ENCODE data around the gene COL27A1. TPM values are rescaled to one million over a fixed set of nuclear protein-coding genes. Genes with fewer than 3 reads are reported as not detected.

COL27A1 gene
- total and polyA plus RNA-seq, 5 donors = 2.6 to 10.3 (median 8.4) TPM

- H3K4me3 ChIP-seq (ENCODE audit: low read length) = no peak overlapping the region
- WGBS = 92% methylated on average over 11 of the region's 11 CpGs
- peaks cover 3% of the 10 kb centered on the region for H3K4me1 ChIP-seq (ENCODE audit: control insufficient read depth, insufficient read depth, low read length)
- no peaks in the 10 kb centered on the region for H3K27me3 ChIP-seq (ENCODE audit: control insufficient read depth, insufficient read depth)
- H3K27ac ChIP-seq (ENCODE audit: low read length) = no peak overlapping the region
- DNase-seq (no peak), ATAC-seq (no peak)
- intact Hi-C loops (cut with DNase I) = no loop called here
- H3K9me3 ChIP-seq (ENCODE audit: control insufficient read depth, low read length) = no peaks in the 10 kb centered on the region
These were observed 15.6 kb downstream of the COL27A1 start for GRCh38 chr9:114170771-114171461.

DNA sequence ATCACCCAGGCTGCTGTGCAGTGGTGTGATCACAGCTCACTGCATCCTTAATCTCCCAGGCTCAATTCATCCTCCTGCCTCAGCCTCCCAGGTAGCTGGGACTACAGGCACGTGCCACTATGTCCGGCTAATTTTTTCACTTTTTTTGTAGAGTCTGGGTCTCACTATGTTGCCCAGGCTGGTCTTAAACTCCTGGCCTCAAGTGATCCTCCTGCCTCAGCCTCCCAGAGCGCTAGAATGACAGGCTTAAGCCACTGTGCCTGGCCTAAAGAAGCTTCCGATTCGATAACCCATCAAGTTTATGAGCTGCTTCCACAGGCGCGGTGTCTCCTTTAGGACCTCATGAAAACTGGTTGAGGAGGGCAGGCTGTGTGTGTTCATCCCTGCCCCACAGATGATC lies 16.2 kb downstream of the COL27A1 start:
- peaks cover 3% of the 10 kb centered on the region for H3K4me1 ChIP-seq (ENCODE audit: control insufficient read depth, insufficient read depth, low read length)
- intact Hi-C loops (cut with DNase I) = no loop called here
- H3K27me3 ChIP-seq (ENCODE audit: control insufficient read depth, insufficient read depth) = no peaks in the 10 kb centered on the region
- ATAC-seq (no peak), DNase-seq (no peak)
- H3K4me3 ChIP-seq (ENCODE audit: low read length) = no peak overlapping the region
- H3K9me3 ChIP-seq (ENCODE audit: control insufficient read depth, low read length) = no peaks in the 10 kb centered on the region
- WGBS = 95% methylated on average over 7 of the region's 7 CpGs
- H3K27ac ChIP-seq (ENCODE audit: low read length) = no peak overlapping the region

- no peak overlapping the region for H3K4me3 ChIP-seq (ENCODE audit: low read length)
- 56% methylated on average over 20 of the region's 20 CpGs for WGBS
- ATAC-seq = peak; percentile 40 to 53
- no peak overlapping the region for H3K27ac ChIP-seq (ENCODE audit: low read length)
- H3K4me1 ChIP-seq (ENCODE audit: control insufficient read depth, insufficient read depth, low read length) = peaks cover 14% of the 10 kb centered on the region
- peak in 2 of 3 donors; percentile 71 to 82 for DNase-seq
- no peaks in the 10 kb centered on the region for H3K9me3 ChIP-seq (ENCODE audit: control insufficient read depth, low read length)
- intact Hi-C loops (cut with DNase I) = no loop called here
- H3K27me3 ChIP-seq (ENCODE audit: control insufficient read depth, insufficient read depth) = no peaks in the 10 kb centered on the region
These were observed 17.9 kb downstream of the COL27A1 start for GRCh38 chr9:114172981-114173833.

DNA sequence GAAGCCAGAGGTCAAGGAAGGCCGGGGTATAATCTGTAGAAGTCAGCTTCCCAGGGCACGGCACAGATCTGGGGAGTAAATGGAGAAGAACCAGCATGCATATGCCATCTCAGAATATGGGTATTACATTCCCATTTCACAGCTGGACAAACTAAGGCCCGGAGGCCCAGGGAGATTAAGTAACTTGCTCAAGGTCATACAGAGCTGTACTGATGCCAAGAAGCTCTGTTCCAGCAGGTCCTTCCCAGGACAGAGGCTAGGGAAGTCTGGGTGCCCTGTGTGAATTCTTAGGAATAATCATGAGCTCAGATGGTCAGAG lies 19.2 kb downstream of the COL27A1 start:
- DNase-seq (no peak), ATAC-seq (no peak)
- no peaks in the 10 kb centered on the region for H3K9me3 ChIP-seq (ENCODE audit: control insufficient read depth, low read length)
- 55% methylated on average over 3 of the region's 3 CpGs for WGBS
- no peak overlapping the region for H3K4me3 ChIP-seq (ENCODE audit: low read length)
- H3K27ac ChIP-seq (ENCODE audit: low read length) = peak overlapping the region; percentile 16
- intact Hi-C loops (cut with DNase I) = no loop called here
- H3K27me3 ChIP-seq (ENCODE audit: control insufficient read depth, insufficient read depth) = no peaks in the 10 kb centered on the region
- peaks cover 14% of the 10 kb centered on the region for H3K4me1 ChIP-seq (ENCODE audit: control insufficient read depth, insufficient read depth, low read length)

- H3K4me3 ChIP-seq (ENCODE audit: low read length) = no peak overlapping the region
- ATAC-seq (peak; percentile 12 to 51), DNase-seq (peak in 2 of 3 donors; percentile 60 to 74)
- intact Hi-C loops (cut with DNase I) = no loop called here
- peaks cover 14% of the 10 kb centered on the region for H3K4me1 ChIP-seq (ENCODE audit: control insufficient read depth, insufficient read depth, low read length)
- no peaks in the 10 kb centered on the region for H3K27me3 ChIP-seq (ENCODE audit: control insufficient read depth, insufficient read depth)
- no peaks in the 10 kb centered on the region for H3K9me3 ChIP-seq (ENCODE audit: control insufficient read depth, low read length)
- peak overlapping the region; percentile 68 for H3K27ac ChIP-seq (ENCODE audit: low read length)
- WGBS = 61% methylated on average over 26 of the region's 26 CpGs
These were observed 19.8 kb downstream of the COL27A1 start for GRCh38 chr9:114174876-114175771.

DNA sequence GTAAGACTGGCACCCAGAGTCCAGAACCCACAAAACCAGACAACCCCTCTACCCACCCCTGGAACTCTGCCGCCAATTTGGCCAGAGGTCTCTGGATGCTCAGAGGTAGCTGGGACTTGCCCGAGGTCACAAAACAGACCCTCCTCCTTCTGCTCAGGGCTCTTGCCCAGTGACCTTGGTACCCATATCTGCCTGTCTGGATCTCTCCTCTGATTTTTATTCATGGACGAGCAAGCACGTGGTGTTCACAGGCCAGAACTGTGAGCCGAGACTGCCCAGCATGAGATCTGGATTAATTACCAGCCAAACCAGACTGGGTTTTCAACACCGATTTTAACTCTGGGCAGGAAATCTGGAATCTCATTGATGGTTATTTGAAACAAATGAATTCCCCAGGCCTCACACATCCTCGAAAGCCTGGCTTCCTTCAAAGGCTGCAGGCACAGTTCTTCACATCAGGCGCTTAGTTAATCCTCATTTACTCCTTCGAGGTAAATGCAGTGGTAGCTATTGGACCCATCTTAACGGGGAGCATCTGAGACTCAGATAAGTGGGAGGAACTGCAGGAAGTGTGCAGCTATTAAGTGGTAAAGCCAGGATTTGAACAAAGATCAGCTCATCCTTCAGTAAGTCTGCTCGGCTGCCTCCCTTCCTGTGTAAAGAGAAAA lies 21.4 kb downstream of the COL27A1 start:
- DNase-seq (no peak), ATAC-seq (no peak)
- H3K4me1 ChIP-seq (ENCODE audit: control insufficient read depth, insufficient read depth, low read length) = peaks cover 24% of the 10 kb centered on the region
- H3K9me3 ChIP-seq (ENCODE audit: control insufficient read depth, low read length) = no peaks in the 10 kb centered on the region
- intact Hi-C loops (cut with DNase I) = no loop called here
- no peak overlapping the region for H3K4me3 ChIP-seq (ENCODE audit: low read length)
- no peak overlapping the region for H3K27ac ChIP-seq (ENCODE audit: low read length)
- H3K27me3 ChIP-seq (ENCODE audit: control insufficient read depth, insufficient read depth) = no peaks in the 10 kb centered on the region
- 36% methylated on average over 11 of the region's 11 CpGs for WGBS

DNA sequence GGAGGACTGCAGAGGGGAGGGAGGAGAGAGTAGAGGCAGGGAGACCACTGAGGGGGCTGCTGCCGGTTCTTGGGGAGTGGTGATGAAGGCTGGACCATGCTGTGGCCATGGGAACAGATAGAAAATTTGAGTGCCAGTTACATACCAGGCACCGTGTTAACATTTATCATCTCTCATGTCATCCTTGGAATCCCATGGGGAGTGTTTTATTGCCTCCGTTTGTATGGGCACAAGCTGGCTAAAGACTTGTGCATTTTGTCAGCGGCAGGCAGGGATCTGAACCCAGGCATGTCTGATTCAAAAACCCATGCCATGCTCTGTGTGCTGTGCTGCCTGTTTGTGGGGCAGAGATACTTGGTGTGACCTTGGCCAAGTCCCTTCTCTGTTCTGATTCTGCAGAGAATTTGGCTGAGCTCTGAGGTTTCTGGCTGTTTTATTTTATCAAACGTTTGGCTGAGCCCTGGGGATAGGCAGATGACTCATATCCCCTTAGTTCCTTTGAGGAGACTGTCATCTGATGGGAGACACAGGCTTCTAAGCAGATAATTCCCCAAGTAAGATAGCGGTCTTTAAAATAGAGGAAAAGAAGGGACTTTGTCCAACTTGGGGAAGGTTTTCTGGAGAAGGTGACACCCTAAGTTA lies 22.2 kb downstream of the COL27A1 start:
- ATAC-seq (peak in 1 of 2 donors; percentile 24), DNase-seq (no peak)

DNA sequence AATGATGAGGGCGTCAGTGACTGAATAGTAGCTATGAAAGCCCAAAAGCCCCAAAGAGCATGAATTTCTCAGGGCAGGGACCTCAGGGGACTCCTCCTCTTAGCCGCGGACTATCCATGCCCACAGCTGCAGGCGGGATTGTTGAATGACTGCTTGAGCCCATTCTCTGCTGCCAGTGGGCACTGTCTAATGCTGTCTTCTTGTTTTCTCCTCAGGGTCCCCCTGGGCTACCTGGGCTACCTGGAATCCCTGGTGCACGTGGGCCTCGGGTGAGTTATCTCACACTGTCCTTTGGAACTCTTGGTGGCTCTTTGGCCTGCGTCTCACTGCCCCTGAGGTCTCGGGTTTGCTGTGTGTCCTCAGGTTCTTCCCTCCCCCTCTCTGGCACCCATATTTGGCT lies 22.7 kb downstream of the COL27A1 start:
- intact Hi-C loops (cut with DNase I) = no loop called here
- ATAC-seq (no peak), DNase-seq (peak in 1 of 3 donors; percentile 39)
- Histone ChIP-seq H3K4me1 (ENCODE audit: control insufficient read depth, insufficient read depth, low read length) (peaks cover 24% of the 10 kb centered on the region), H3K27me3 (ENCODE audit: control insufficient read depth, insufficient read depth) (no peaks in the 10 kb centered on the region), H3K9me3 (ENCODE audit: control insufficient read depth, low read length) (no peaks in the 10 kb centered on the region), H3K27ac (ENCODE audit: low read length) (peak overlapping the region; percentile 49), H3K4me3 (ENCODE audit: low read length) (no peak overlapping the region)
- 72% methylated on average over 8 of the region's 8 CpGs for WGBS

More for the DNA sequence above, 22.2 kb downstream of the COL27A1 start:
- H3K27me3 ChIP-seq (ENCODE audit: control insufficient read depth, insufficient read depth) = no peaks in the 10 kb centered on the region
- no peaks in the 10 kb centered on the region for H3K9me3 ChIP-seq (ENCODE audit: control insufficient read depth, low read length)
- intact Hi-C loops (cut with DNase I) = no loop called here
- H3K4me1 ChIP-seq (ENCODE audit: control insufficient read depth, insufficient read depth, low read length) = peaks cover 24% of the 10 kb centered on the region
- no peak overlapping the region for H3K4me3 ChIP-seq (ENCODE audit: low read length)
- WGBS = 33% methylated on average over 6 of the region's 6 CpGs
- H3K27ac ChIP-seq (ENCODE audit: low read length) = no peak overlapping the region

DNA sequence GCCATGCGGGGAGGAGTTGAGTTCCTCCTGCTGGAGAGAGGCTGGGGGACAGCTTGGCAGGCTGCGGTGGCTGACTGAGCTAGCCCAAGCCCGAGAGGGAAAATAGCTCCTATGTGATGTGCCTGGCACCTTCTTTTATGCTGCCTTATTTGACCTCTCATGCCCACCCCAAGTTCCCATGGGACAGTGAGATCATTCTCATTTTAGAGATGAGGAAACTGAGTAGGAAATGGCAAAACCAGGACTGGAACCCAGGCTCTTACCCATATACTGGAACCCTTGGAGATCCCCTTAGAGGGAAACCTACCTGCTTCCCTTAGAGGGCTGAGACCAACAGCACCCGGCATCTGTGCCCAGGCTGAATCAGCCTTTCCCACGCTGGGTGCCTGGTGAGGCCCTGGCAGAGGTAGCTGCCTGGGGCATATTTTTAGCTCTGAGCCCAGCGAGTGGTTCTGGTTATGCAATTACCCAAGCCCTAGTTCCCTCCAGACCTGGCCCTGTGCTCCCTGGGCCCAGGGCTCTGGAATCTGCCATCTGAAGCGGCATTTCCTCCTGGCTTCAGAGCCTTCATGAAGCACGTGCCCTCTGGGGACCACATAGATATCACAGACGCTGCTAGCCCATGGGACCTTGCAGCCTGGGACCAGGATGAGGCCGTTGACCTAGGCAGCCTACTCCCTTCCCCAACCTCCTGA lies 23.6 kb downstream of the COL27A1 start:
- ATAC-seq (peak; percentile 70 to 80), DNase-seq (peak in 2 of 3 donors; percentile 68 to 75)
- no peaks in the 10 kb centered on the region for H3K27me3 ChIP-seq (ENCODE audit: control insufficient read depth, insufficient read depth)
- H3K27ac ChIP-seq (ENCODE audit: low read length) = peak overlapping the region; percentile 44
- no peaks in the 10 kb centered on the region for H3K9me3 ChIP-seq (ENCODE audit: control insufficient read depth, low read length)
- intact Hi-C loops (cut with DNase I) = no loop called here
- H3K4me1 ChIP-seq (ENCODE audit: control insufficient read depth, insufficient read depth, low read length) = peaks cover 24% of the 10 kb centered on the region
- no peak overlapping the region for H3K4me3 ChIP-seq (ENCODE audit: low read length)
- 58% methylated on average over 10 of the region's 10 CpGs for WGBS

GRCh38 chr9:114179516-114179915 lies 24.2 kb downstream of the COL27A1 start:
- Histone ChIP-seq H3K27me3 (ENCODE audit: control insufficient read depth, insufficient read depth) (no peaks in the 10 kb centered on the region), H3K9me3 (ENCODE audit: control insufficient read depth, low read length) (no peaks in the 10 kb centered on the region), H3K27ac (ENCODE audit: low read length) (peak overlapping the region; percentile 39), H3K4me3 (ENCODE audit: low read length) (no peak overlapping the region), H3K4me1 (ENCODE audit: control insufficient read depth, insufficient read depth, low read length) (peaks cover 24% of the 10 kb centered on the region)
- DNase-seq (no peak), ATAC-seq (no peak)
- WGBS = 92% methylated on average over 2 of the region's 2 CpGs
- intact Hi-C loops (cut with DNase I) = no loop called here
